HG02884 (cell line): Measurements from ENCODE around the gene CLBA1.

ENCODE experiments used
- ATAC-seq: cut with Tn5 transposase; IDR thresholded peaks from one replicate; pipeline ENCODE4 v1.9.1; 2021; ENCODE audit warnings: mild to moderate bottlenecking, moderate library complexity; ENCODE audit not compliant: unreplicated experiment

Gene CLBA1

DNA sequence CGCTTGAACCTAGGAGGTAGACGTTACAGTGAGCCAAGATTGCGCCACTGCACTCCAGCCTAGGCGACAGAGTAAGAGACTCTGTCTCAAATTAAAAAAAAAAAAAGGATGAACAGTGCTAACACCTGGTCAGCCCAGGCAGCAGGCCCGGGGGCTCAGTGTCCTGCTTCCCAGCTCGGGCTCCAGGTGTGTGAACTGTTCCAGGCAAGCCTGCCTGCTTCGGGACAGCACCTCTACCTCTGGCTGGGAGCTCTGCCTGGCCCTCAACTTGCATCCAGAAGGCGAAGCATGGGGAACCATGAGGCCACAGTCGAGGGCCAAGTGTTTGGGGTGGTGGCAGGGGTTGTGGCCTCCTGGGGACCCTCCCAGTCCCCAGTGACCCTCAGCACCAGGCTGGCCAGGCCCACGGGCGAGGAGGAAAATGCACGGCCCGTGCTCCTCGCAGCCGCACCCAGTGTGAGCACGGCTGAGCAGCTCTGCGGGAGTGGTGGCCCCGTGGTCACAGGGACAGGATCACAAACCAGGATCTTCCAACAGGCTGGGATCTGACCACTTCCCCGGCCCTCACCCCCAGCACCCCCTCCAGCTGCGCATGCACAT lies 19.8 kb downstream of the CLBA1 start:
- no peak for ATAC-seq

DNA sequence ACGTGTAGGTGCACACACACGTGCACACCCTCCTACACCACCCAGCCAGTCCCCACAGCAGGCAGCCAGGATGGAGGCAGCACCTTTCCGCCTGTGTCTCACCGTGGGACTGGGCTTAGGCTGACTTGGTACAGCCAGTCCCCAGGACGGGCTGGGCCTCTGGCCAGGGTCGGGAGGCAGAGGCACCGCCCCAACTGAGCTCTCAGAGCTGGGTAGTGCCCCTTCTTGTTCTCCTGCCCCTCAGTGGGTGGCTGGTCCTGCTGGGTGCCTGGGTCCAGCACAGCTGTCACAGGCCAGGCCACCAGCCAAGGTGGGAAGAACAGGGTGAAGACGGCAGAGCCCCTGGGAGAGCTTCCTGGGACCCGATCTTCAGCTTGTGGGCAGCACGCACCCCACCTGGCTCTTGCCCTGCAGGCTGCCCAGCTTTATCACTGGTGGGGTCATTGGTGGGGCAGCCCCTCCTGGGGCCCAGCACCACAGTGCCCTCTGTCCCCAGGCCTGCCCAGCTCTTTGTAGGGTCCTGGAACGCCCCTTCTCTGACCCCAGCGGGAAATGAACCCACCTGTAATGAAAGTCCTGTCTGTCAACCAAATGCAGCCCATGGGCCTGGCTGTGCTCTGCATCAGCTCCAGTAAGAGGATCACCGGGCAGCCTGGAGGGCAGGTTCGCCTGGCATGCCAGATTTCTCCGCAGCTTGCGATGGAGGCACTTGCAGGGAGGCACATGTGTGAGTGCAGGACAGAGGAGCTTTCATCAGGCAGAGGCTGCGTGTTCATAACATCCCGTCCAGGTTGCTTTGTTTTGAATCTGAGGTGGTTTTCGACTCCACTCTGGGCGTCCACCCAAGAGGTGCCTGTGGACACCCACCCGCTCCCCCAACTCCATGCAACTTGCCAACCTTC lies 20.6 kb downstream of the CLBA1 start:
- ATAC-seq, result no peak

DNA sequence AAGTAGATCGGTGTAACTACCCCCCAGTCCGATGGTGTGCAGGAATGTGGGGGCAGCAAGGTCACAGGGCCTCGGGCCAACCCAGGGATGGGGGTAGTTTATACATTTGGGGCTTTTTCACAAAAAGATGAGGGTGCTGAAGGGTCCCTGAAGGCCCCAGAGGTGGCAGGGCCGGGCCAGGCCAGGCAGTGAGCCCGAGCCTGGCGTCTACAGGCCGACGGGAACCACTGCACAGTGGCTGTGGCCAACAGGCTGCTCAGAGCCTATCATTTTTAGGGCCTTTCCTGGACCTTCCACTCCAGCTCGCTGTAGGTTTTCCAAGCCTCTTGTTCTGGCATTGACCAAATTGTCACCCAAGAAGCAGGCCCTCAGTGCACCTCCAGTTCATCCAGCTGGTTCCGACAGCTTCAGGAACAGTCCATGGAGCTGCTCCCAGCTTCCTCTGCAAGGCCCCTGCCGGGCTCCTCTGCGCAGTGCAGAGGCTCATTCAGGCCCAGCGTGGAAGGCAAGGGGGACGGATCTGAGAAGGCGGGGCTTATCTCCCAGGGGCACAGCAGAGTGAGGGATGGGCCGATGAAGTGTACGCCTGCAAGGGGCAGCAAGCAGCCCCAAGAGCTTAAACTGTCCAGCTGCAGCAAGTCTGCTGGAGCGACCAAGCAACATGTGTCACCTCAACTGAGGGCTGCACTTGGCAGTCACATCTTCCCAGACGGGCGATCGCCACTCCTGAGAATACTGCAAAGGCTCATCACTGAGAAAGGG lies 21.4 kb downstream of the CLBA1 start:
- ATAC-seq, result no peak

DNA sequence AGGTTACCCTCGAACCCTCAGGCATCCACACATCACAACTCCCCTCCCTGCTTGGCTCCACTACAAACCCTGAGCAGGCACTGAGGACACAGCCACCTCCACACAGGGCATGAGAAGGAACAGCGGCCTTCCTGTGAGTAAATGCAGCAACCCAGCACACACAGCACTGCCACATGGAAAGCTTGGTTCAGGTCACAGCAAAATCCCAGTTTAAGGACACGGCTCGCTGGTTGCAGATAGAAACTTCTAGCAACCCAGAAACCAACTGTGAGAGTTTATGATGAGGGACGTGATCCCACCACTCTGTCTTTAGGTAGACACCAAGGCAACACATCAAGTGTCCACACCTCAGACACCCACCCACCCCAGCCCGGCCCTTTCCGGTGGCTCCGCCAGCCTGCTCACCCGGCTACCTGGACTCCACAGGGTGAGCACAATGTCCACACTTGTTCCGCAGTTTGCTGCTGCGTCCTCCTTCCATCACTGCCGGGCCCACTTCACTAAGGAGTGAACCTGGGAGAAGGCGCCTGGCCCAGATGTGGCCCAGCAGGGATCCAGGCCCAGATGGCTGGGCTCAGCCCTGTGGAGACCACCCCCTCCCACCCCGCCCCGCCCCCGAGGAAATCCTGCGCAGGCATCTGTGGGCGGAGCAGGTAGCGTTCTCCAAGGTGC lies 22.1 kb downstream of the CLBA1 start:
- no peak for ATAC-seq

DNA sequence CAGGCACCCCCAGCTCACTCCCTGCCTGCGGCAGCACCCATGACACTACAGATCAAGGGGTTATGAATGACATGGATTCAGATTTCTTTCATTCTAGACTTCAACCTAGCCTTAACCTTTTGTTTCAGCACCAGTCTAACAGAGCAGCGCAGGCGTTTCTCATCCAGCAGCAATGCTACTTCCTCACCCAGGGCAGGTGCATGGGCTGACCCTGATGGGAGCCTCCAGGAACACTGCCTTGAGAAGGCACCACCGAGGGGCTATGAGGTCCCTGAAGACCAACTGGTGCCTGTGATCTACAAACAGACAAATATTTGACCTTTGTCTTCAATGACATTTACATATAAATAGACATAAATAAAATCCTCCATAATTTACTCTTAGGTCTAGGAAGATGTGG lies 24.5 kb downstream of the CLBA1 start:
- no peak for ATAC-seq

DNA sequence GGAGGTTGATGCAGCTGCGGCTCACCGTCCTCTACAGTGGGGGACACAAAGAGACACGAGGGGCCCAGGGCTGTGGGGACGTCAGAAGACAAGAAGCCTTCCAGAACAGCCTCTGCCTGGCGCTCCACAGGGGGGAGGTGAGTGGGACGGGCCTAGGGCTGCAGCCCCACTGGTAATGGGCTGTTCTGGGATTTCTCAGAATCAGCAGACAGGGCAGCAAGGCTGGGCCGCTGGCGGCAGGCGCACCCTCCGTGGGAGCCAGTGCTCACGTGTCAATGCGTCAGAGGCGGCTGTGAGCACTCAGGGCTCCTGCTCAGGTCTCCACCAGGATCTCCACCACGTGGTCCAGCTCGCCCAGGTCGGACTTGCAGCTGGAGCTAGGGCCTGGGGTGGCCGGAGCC lies 25.3 kb downstream of the CLBA1 start:
- ATAC-seq, result no peak

DNA sequence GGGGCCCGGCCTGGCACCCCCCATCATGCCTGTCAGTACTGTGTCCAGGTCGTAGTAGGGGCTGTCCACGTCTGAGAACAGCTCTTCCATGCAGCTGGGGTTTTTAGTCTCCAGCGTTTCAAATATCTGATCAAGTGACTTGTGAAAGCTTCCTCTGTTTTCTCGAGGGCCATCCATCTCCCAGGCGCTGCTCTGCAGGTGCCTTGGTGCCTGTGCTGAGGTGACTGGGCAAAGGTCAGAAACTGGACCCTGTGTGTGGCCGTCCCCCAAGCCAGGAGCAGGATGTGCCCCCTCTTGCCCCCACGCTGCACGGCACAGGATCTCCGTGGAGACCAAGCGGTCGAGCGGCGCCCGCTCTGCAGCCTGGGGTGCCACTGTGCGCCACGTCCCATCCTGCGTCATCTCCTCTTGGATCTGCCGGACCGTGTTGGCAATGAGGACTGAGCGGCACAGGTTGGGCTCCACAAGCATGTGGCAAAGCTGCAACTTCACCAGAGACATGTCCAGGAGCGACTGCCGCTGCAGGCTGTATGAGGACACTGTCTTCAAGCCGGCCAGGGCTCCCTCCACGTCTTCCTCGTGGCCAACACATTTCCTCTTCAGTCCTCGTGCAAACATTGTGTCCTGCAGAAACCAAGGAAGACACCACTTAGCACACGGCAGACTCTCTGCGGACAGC lies 25.9 kb downstream of the CLBA1 start:
- ATAC-seq, result no peak

DNA sequence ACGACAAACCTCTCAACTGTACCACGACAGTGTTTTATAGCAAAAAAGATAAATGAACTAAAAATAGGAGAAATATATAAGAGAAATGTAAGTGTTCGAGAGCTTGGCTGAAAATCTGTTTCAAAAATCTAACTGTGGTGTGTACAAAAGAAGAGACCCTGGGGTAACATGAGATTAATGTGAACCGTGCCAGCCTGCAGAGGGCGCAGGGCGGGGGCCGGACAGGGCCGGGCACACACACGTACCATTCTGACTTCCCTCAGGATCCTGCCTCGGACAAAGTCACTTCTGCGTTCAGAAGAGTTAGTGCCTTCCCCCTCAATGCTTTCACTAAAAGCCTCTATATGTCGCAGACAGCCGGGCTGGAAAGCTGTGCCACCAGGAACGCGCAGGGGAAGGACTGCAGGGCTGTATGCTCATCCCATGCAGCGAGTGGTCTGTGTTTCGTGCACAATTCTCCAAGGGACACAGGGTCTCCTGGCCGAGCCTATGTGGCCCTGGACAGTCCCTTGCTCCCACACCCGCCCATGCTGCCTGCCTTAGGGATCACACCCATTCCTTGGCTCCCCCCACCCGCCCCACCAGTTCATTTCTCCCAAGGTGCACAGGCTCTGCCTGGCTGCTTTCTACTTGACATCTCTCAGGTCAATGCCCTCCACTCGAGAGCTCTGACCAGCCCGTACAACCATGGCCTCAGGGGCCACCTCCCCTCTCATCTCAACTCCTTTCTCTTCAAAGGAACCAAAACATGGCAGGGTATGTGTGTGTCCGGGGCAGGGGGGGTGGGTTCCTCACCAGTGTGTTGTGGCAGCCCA lies 26.8 kb downstream of the CLBA1 start:
- ATAC-seq, result no peak

DNA sequence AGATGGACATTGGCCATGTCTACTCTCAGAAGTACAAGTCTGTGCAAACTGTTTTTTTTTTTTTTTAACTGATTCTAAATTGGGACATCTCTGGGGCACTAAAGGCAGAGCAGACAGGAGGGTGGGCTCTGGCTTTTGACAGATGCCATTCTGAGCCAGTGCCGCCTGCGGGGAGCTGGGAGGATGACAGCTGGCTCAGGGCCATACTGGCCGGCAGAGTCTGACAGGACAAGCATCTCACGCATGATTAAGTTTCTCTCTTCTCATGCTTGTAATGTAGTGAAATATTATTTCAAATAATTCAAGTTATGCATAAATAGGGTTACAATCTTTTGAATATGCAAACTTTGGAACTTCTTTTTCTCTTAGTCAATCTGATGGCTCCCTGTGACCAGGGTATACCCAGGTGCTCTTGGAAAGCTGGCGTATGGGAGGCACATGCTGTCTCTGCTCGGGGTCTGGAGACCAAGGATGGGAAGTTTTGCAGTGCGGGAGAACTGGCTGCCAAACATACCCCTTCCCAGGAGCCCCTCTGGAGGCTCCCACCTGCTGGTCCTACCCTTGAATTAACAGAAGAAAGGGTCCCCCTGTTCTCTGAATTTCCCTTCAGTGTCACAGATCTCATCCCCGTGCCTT lies 27.7 kb downstream of the CLBA1 start:
- no peak for ATAC-seq

DNA sequence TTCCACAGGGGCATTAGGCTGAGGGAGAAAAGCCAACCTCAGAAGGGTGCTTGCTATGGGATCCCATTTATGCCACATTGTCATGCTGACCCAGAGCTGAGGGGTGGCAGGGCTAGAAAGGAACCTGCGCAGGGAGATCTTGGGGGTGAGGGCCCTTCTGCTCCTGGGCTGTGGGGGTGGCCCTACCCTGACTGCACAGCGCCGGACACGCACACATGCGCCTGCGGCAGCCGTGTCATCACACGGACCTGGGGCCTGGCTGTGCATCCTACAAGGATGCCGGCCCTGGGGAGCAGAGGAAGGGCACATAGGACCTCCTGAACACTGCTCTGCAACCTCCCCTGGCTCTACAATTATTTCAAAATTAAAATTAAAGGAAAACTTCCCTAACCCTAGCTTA lies 28.4 kb downstream of the CLBA1 start:
- ATAC-seq, result no peak

DNA sequence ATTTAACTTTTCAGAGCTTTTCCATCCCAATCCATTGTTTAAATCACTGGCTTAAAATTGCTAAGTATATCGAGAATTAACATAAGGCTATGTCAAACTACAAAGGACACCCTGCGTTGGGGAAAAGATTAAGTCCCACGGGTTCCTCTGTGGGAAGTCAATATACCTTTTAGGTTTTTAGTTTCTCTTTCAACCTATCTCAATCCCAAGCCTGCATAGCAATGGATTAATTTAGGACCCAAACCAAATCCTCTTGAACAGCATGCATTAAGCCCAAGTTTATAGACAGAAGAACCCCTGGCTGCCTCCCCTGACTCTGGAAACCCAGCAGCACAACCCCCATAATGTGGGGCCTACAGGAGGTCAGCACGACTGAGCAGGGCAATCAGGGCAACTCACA lies 29.0 kb downstream of the CLBA1 start:
- ATAC-seq, result no peak

DNA sequence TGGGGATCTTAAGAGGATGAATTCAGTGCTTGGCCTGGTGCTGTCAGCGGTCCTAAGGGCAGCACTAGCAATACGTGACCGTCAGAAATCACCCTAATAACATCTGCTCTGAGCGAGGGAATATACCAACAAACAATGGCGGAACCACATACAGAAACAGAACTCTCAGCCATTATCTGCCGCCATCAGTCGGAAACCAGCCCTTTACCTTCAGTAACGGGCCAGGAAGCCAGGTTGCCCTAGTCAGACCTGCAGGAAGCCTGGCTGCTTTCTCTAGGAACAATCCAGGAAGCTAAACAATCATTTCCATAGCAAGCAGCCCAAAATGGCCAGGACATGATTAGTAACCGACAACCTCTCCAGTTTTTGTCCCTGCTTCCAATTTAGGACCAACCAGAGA lies 29.7 kb downstream of the CLBA1 start:
- ATAC-seq, result no peak

DNA sequence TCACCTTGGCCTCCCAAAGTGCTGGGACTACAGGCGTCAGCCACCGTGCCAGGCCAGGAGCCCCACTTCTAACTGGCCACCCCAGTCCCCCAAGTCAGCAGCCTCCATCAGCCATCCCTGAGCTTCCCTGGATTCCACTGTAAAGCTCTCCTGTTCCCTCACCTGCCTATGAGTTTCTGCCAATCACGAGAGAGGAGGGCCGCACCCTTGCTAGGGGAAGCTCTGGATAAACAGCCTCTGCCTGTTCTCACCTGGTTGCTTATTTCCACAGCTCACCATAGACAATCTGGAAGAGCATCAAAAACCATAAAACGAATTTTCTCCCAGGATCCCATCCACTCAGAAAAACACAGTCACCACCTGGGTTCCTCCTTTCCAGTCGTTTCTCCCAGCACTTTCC lies 30.3 kb downstream of the CLBA1 start:
- no peak for ATAC-seq

DNA sequence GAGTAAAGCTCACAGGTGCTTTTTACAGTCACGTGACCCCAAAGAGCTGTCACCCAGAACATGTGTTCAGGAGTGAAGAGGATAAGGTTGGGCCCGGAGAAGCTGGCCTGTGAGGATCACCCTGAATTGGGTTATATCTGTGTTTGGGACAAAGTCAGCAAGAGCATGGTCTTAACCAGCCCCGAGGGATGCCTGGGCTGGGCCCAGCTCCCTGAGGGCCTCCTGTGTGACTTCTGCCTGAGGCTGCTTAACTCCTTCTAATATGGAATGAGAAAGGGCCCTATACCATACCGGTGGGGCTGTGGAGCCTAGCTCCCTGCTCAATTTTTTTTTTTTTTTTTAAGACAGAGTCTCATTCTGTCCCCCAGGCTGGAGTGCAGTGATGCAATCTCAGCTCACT lies 32.8 kb downstream of the CLBA1 start:
- no peak for ATAC-seq

DNA sequence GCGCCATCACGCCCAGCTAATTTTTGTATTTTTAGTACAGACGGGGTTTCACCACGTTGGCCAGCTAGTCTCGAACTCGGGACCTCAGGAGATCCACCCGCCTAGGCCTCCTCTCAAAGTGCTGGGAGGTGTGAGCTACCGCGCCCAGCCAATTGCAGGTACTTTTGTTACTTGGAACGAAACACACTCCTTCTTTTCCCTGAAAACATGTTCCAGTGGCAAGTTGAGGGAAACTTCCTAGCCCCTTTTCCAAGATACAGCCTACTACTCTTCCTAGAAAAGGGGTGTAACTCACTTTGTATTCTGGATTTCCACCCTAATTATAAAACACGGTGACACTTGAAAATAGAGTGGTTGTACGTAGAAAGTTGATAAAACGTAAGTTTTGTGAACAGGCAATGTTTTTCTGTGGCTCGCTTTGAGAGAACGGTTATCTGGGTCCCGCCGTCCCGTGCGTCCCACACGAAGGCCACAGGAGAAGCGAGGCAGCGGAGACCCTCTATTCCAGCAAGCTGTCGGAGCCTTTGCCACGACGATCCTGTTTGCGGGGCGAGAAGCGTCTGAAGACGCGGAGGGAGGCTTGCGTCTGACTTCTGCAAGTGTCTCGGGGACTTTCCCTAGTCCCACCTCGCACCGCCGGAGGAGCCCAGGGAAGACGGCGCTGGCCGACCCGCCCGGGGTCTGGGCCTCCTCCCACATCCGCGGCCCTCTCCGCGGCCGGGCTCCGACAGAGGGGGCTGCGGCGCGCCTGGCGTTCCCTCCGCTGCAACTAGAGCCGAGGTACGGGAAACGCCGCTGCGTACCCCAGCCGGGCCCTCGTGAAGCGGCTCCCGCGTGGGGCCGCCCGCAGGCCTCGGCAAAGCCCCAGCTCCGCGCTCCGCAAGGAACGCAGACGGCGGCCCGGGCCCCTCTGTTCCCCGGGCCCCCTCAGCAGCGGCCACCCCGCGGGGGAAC lies 34.5 kb downstream of the CLBA1 start:
- peak; percentile 15 for ATAC-seq

DNA sequence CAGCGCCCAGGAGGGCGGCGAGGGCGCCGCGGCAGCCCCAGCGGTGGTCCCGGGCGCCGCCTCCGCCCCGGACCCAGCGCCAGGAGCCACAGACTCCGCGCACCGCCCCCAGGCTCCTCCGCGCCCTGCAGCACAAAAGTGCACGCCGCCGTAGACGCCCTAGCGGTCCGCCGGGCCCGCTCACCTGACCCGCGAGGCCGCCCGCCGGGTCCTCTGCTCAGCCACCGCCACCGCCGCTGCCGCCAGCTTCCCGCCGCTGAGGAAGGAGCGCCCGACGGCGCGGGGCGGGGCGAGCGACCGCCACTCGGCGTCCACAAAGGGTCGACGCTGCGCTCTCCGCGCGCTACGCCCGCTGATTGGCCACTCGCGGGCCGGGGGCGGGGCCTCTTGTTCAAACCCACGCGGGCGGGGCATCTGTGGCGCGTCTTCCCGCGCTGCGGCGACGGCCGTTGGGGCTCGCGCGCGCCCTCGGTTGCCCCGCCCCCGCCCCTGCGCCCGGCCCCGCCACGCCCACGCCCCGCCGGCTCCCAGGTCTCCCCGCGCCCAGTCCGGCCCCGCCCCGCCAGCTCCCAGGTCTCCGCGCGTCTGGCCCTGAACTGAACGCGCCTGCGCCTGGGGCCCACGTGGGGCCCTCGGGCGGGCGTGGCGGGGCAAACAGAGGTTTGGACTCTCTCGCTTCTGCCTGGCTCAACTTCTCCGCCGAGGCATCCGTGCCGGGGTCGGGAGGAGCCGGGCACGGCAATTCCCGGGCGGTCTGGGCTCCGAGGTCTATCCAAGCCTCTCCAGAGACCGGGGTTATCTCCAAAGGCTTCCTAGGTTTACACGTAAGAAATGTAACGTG lies 35.4 kb downstream of the CLBA1 start, which contains the start of gene CDCA4:
TSS of gene CDCA4 (minus strand) at position 269 of the 841 bp plus-strand sequence. CDS start 9,154 bp downstream, outside the sequence.
- peak; percentile 78 for ATAC-seq

DNA sequence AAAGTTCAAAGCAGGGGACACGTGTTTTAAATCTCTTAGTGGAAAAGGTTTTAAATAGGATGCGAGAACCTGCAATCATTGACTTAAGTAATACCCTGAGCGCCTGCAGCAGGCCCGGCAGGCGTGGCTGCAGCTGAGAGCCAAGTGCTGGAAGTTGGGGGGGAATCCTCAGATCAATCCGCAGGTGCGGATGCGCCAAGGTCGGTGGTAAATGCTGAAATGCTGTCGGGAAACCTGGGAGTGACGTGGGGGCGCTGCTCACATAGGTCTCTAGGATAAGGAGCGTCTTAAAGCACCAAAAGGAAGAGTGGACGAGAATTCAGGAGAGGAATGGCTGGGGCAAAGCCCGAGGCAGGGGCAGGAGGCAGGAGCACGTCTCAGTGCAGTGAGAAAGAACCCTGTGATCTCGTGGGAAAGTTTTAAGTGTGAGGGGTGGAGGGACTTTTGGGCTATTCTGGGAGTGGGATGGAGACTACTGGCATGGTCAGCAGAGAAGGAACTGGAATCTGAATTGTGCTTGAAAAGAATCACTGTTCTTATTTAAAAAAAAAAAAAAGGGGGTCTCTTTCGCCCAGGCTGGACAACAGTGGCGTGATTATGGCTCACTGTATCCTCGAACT lies 36.2 kb downstream of the CLBA1 start:
- no peak for ATAC-seq
